IPS-NIHi11 (cell line): Measurements from ENCODE around the gene STMP1.
"Not testable (repeated sequence)": the region's sequence is repeated elsewhere in the genome, so short reads cannot be mapped to it uniquely, and the experiment has no call there.

Source experiments
- DNase-seq: peaks from one replicate; pipeline ENCODE4 v3.0.0; 2012; ENCODE audit warnings: mixed read lengths, low spot score

STMP1 gene

GRCh38 chr7:135662373-135663114 lies at the start of gene STMP1:
STMP1 (plus strand) TSS chr7:135662514.
- DNase-seq = peak; percentile 98

- no peak for DNase-seq
These were observed 46.2 kb upstream of the STMP1 start for GRCh38 chr7:135616136-135616535.

DNA sequence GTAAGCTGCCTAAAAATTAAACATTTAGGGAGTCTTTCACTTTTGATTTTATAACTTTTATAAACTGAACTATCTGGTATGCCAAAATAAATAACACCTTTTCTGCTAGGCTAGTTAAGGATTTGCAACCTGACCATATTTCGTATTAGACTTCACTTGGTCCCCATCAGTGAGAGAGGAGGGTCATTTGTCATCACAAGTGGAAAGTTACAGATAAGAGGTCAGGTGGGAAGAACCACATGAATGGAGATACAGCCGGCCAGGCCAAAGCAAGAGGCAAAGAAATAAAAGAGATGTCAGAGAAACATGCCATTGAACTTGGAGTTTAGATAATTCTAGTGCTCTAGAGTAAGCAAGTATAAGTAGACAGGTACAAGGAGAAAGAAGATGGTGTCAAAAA lies 44.5 kb upstream of the STMP1 start:
- DNase-seq = no peak

GRCh38 chr7:135618510-135618909 lies 43.8 kb upstream of the STMP1 start:
- DNase-seq = no peak

DNA sequence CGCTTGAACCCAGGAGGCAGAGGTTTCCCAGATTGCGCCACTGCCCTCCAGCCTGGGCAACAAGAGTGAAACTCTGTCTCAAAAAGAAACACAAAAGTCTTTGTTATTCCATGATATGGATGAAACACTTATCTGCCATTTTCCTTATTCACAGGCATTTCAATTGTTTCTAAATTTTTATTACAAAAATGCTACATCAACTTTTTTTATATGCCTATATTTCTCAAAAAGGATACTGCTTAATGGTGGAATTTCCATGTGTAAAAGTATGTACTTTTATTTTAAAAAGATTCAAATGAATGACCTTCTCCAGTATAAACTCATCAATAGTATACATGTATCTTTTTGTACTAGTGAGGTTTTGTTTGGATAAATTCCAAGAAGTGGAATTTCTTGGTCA lies 41.9 kb upstream of the STMP1 start:
- DNase-seq = no peak

DNA sequence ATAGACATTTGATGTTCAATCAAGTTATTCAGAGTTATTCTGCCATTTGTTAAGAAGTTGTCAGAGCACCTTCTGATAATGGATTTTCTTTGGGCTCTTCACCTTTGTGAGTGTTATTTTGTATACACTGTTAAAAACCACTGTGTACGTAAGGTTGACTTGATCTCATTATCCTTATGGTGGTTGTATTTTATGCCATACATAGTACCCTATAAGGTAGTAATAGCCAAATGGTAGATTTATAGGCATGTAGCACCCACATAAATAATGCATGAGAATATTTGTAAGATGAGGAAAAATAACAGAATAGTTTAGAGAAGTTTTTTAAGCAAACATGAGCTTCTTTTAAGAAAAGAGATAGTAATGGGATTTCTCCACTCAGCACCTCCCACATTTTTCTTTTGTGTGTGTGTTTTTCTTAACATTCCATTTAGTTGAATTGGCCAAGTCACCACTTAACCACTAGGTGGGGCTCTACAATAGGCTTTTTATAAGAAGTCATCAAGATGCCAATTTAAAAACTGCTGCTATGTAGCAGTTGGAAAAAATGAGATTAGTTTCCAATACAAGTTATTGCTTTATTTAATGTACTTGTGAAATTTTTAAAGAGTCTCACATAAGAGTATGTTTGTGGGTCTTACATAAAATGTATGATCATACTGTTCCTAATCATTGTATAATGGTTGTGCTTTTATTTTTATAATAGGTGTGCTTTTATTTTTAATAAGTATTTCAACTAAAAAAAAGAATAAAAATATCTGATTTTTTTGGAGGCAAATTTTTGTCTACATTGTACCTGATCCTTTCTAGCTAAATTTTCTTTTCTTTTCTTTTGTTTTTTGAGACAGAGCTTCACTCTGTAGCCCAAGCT lies 41.1 kb upstream of the STMP1 start:
- DNase-seq = peak; percentile 59

GRCh38 chr7:135634191-135634878 lies 28.0 kb upstream of the STMP1 start:
- no peak for DNase-seq

GRCh38 chr7:135639690-135640089 lies 22.6 kb upstream of the STMP1 start:
- DNase-seq = not testable (repeated sequence)

GRCh38 chr7:135644154-135644553 lies 18.2 kb upstream of the STMP1 start:
- no peak for DNase-seq

- no peak for DNase-seq
These were observed 17.6 kb upstream of the STMP1 start for GRCh38 chr7:135644729-135645128.

DNA sequence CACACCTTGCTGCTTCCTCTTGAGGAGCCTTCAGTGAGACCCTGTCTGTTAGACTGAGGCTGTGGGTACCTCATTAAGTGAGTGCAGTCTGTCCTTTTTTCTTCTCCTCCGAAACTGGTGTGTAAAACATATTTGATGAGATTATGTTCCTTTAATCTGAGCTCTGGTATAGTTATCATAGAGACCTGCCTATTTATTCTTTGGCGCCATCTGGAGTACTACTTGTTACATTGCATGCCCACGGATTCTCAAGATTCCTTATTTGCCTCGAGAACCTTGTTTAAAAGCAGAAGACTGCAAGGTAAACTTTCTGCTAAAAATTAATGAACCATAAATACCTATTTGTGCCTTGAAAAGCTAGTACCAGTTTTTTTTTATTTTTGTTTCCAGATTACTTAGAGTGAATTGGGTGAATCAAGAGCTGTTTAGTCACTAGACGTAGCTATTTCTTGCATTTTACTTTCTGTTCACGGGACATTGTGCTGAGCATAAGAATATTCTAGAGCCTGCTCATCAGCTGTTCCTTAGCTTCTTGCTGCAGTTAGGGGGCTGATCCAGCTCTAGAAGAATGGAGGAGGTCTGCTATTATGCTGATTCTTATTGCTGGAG lies 16.9 kb upstream of the STMP1 start:
- DNase-seq = peak; percentile 31

DNA sequence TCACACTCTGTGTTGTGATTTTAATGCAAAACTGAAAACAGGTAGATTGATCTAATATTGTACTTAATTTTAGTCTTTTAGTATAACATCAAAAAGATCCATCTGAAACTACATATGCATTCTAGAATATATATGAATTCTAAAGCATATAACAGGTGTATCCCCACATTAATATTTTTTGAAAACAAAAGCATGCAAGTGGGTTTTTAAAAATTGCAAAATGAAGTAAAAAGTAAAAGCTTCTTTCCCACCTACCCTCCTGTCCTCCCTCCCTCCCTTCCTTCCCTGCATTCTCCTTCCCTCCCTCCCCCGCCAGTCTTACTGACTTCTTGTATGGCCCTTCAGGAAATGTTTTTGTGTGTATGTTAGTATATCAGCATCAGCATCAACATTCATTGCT lies 14.6 kb upstream of the STMP1 start:
- DNase-seq = no peak

DNA sequence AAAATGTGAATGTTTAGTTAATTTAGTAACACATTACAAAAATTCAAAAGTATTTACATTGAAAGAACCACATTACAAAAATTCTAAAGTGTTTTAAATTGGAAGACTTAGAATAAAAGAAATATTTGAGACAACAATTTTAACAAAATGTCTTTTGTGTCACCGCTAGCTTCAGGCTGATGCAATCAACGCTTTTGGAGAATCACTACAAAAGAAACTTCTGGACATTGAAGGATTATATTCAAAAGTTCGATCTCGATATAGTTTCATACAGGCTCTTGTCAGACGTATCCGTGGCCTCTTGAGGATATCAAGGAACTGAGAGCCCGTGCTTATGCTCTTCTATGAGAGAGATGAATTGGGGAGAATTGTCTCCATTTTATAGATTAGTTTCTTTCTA lies 14.1 kb upstream of the STMP1 start:
- DNase-seq = no peak

GRCh38 chr7:135650831-135651573 lies 11.3 kb upstream of the STMP1 start:
- DNase-seq = no peak

DNA sequence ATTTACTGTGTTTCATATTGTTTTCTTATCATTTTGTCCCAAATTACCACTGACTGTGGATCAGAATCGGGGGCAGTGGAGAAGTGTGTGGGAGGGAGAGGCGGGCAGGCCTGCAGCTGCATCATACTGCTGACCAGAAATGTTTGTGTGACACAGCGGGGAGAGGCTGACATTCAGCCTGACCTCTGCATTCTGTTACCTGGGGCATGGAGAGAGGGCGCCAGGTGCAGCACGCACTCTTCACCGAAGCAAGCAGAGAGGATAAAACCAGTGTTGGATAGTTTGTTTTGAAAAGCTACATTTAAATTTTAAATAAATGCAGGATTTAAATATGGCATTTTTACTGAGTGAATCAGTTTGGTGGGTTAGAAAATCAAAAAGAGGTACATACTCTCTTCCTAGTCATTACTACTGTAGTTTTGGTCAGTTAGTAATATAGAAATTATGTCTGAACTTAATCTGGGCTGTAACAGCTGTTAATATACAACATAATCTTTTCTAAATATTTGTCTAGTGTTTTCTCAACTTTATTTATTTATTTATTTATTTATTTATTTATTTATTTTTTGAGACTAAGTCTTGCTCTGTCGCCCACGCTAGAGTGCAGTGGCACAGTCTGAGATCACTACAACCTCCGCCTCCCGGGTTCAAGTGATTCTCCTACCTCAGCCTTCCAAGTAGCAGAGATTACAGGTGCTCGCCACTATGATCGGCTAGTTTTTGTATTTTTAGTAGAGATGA lies 8.8 kb upstream of the STMP1 start:
- peak; percentile 57 for DNase-seq

DNA sequence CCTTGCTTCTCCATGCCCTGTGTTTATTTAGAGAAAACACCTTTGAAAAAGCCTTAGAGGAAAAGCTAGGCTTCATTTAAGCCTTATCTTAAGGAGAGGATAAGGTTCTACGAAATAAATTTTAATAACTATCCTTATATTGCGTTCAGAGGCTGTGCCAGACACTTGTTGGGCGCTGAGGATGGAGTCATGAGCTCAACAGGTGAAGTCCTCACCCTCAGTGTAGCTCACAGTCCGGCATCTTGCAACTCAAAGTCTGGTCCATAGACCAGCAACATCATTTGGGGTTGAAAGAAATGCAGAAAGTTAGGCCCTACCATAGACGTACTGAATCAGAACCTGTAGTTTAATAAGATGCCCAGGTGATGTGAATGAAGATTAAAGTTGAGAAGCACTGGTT lies 3.8 kb upstream of the STMP1 start:
- DNase-seq = no peak

DNA sequence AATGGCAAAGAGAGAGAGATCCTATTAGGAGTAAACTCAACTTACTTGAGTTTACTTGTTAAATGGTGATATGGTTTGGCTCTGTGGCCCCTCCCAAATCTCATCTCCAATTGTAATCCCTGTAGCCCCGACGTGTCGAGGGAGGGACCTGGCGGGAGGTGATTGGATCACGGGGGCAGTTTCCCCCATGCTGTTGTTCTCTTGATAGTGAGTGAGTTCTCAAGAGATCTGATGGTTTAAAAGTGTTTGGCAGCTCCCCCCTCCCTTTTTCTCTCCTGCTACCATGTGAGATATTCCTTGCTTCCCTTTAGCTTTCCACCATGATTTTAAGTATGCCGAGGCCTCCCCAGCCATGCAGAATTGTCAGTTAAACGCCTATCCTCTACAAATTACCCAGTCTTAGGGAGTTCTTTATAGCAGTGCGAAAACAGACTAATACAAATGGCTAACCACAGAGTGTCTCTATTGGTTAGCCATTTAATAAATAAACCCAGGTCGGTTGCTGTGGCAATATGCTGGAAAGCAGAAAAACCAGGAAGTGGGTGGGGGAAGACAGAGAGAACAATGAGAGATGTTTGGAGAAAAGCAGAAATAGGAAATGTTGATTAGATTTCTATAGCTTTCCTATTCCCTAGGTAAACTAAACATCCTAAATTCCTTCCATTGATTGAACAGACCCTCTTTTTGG lies 3.0 kb upstream of the STMP1 start:
- no peak for DNase-seq

- peak; percentile 25 for DNase-seq
These were observed 797 bp upstream of the STMP1 start for GRCh38 chr7:135661311-135662122.

GRCh38 chr7:135662123-135662372 lies 266 bp upstream of the STMP1 start:
- no peak for DNase-seq
